Neutrophil (primary cell): ENCODE results near the gene NRARP.

Experiments
- H3K27ac ChIP-seq: fragments of 200-600 bp; sonication (generic); 2 replicates; pipeline ENCODE4 v1.5.1; 2016; ENCODE audit warnings: mild to moderate bottlenecking, moderate library complexity
- H3K27me3 ChIP-seq: fragments of 200-600 bp; sonication (generic); 2 replicates; pipeline ENCODE4 v1.6.0; 2016; ENCODE audit warnings: mild to moderate bottlenecking
- H3K36me3 ChIP-seq: fragments of 200-600 bp; sonication (generic); 2 replicates; pipeline ENCODE4 v1.5.1; 2017
- H3K4me1 ChIP-seq, 2 experiments: fragments of 200-600 bp in 1 of 2; sonication (generic) in 1 of 2; 1 replicate in 1 of 2; 2 replicates in 1 of 2; pipeline versions ENCODE4 v1.5.1 to v1.6.1; 2013 to 2016; ENCODE audit warnings: low read depth in 1 of 2, low read length in 1 of 2, mild to moderate bottlenecking in 1 of 2, moderate library complexity in 1 of 2; ENCODE audit not compliant: control insufficient read depth in 1 of 2, insufficient read depth in 1 of 2
- H3K4me3 ChIP-seq, 2 experiments: fragments of 200-600 bp in 1 of 2; sonication (generic) in 1 of 2; 1 replicate in 1 of 2; 2 replicates in 1 of 2; pipeline ENCODE4 v1.5.1; 2013 to 2016; ENCODE audit warnings: low read depth in 1 of 2, low read length in 1 of 2, mild to moderate bottlenecking in 1 of 2, moderate library complexity in 1 of 2
- H3K9me3 ChIP-seq: fragments of 200-600 bp; sonication (generic); 2 replicates; pipeline ENCODE4 v1.5.1; 2016
- CTCF ChIP-seq: fragments of 200-600 bp; sonication (generic); IDR thresholded peaks from 2 replicates; pipeline ENCODE4 v1.5.1; 2016; ENCODE audit warnings: antibody characterized with exemption

Gene NRARP

GRCh38 chr9:137325124-137325523 is 23.1 kb upstream of the NRARP start:
- TF ChIP-seq CTCF: no peak
- Histone ChIP-seq H3K27me3 (peaks cover 12% of the 10 kb centered on the region), H3K9me3 (no peaks in the 10 kb centered on the region), H3K27ac (no peak overlapping the region), H3K36me3 (no peaks in the 10 kb centered on the region), H3K4me1 (peaks cover 0 to 13% of the 10 kb centered on the region in 2 experiments), H3K4me3 (no peak overlapping the region)

- peaks cover 16% of the 10 kb centered on the region for H3K27me3 ChIP-seq
- no peaks in the 10 kb centered on the region for H3K9me3 ChIP-seq
- no peaks in the 10 kb centered on the region for H3K36me3 ChIP-seq
- no peak for TF ChIP-seq CTCF
- H3K27ac ChIP-seq: no peak overlapping the region
- H3K4me3 ChIP-seq: no peak overlapping the region
- peaks cover 0 to 13% of the 10 kb centered on the region in 2 experiments for H3K4me1 ChIP-seq
Measured at GRCh38 chr9:137323531-137324331, 21.7 kb upstream of the NRARP start.

- Histone ChIP-seq H3K27ac (no peak overlapping the region), H3K4me1 (peaks cover 0 to 13% of the 10 kb centered on the region in 2 experiments), H3K9me3 (no peaks in the 10 kb centered on the region), H3K27me3 (peaks cover 29% of the 10 kb centered on the region), H3K36me3 (no peaks in the 10 kb centered on the region), H3K4me3 (no peak overlapping the region)
- no peak for TF ChIP-seq CTCF
Measured at GRCh38 chr9:137321726-137322361, 19.8 kb upstream of the NRARP start.

- H3K27me3 ChIP-seq: peaks cover 40% of the 10 kb centered on the region
- peaks cover 0 to 7% of the 10 kb centered on the region in 2 experiments for H3K4me1 ChIP-seq
- H3K27ac ChIP-seq: no peak overlapping the region
- no peaks in the 10 kb centered on the region for H3K36me3 ChIP-seq
- H3K9me3 ChIP-seq: no peaks in the 10 kb centered on the region
- H3K4me3 ChIP-seq: no peak overlapping the region
- TF ChIP-seq CTCF: no peak
Measured at GRCh38 chr9:137320555-137321384, 18.7 kb upstream of the NRARP start.

- H3K36me3 ChIP-seq: no peaks in the 10 kb centered on the region
- H3K27ac ChIP-seq: no peak overlapping the region
- peaks cover 48% of the 10 kb centered on the region for H3K27me3 ChIP-seq
- H3K4me3 ChIP-seq: no peak overlapping the region
- no peak for TF ChIP-seq CTCF
- H3K9me3 ChIP-seq: no peaks in the 10 kb centered on the region
- H3K4me1 ChIP-seq: peaks cover 0 to 7% of the 10 kb centered on the region in 2 experiments
Measured at GRCh38 chr9:137319739-137320551, 17.9 kb upstream of the NRARP start.
